H1 (cell line): ENCODE measurements around the gene MYORG. TPM values are rescaled to one million over a fixed set of nuclear protein-coding genes. Genes with fewer than 3 reads are reported as not detected.

Source experiments
- CTCF ChIA-PET: fragments of 300-600 bp; sonication (Branson Sonifier 250); formaldehyde crosslinking; loops from one replicate; lab custom pipeline; 2021; ENCODE audit not compliant: partially characterized antibody; lab: Charles Lee
- POLR2A ChIA-PET: fragments of 300-600 bp; sonication (Branson Sonifier 250); formaldehyde crosslinking; loops from one replicate; lab custom pipeline; 2021; ENCODE audit warnings: inconsistent platforms; ENCODE audit not compliant: partially characterized antibody; lab: Charles Lee
- DNase-seq, 2 experiments: peaks; one replicate each; pipeline versions ENCODE4 v3.0.0 to v3.0.0-alpha.2; 2010 to 2022; ENCODE audit warnings: low spot score in 2 of 2, low read depth in 1 of 2, mixed read lengths in 1 of 2
- FAIRE-seq: peaks from 2 replicates; lab custom pipeline; 2011; peaks lifted over from hg19 to GRCh38; lab: Jason Lieb, UNC
- H2AFZ ChIP-seq: 2 replicates; pipeline ENCODE4 v1.8.1; 2012; ENCODE audit warnings: low read length, inconsistent platforms
- H2AK5ac ChIP-seq: 2 replicates; pipeline ENCODE4 v1.6.1; 2013; ENCODE audit warnings: low read depth, low read length
- H2BK120ac ChIP-seq: replicated peaks from 2 replicates; pipeline ENCODE3; 2013; ENCODE audit warnings: low read depth, low read length, inconsistent platforms
- H2BK12ac ChIP-seq: 2 replicates; pipeline ENCODE4 v1.6.1; 2013; ENCODE audit warnings: low read depth, low read length
- H2BK15ac ChIP-seq: 2 replicates; pipeline ENCODE4 v1.6.1; 2013; ENCODE audit warnings: low read length
- H2BK20ac ChIP-seq: 2 replicates; pipeline ENCODE4 v1.6.1; 2013; ENCODE audit warnings: low read length
- H2BK5ac ChIP-seq: 2 replicates; pipeline ENCODE4 v1.6.1; 2013; ENCODE audit warnings: low read depth, low read length
- H3K14ac ChIP-seq: 2 replicates; pipeline ENCODE4 v1.6.1; 2013; ENCODE audit warnings: inconsistent platforms; ENCODE audit not compliant: insufficient read length
- H3K18ac ChIP-seq: 2 replicates; pipeline ENCODE4 v1.6.1; 2013; ENCODE audit warnings: low read length; ENCODE audit errors: extremely low read depth
- H3K23ac ChIP-seq: 2 replicates; pipeline ENCODE4 v1.6.1; 2013; ENCODE audit warnings: inconsistent platforms; ENCODE audit not compliant: insufficient read length
- H3K23me2 ChIP-seq: 2 replicates; pipeline ENCODE4 v1.6.1; 2013; ENCODE audit warnings: low read depth, low read length
- H3K27ac ChIP-seq: 2 replicates; pipeline ENCODE4 v1.6.1; 2011; ENCODE audit warnings: low read depth, low read length, inconsistent platforms
- H3K27me3 ChIP-seq, 4 experiments: replicated peaks in 1 of 4; 1 replicate in 1 of 4; 2 replicates in 3 of 4; pipeline versions ENCODE4 v1.6.1 to v1.8.1; 2011 to 2013; ENCODE audit warnings: low read length in 3 of 4, mild to moderate bottlenecking in 3 of 4, inconsistent platforms in 2 of 4, mixed read lengths in 2 of 4, moderate library complexity in 1 of 4; ENCODE audit not compliant: control insufficient read depth in 3 of 4, insufficient read depth in 3 of 4; ENCODE audit errors: extremely low read depth in 1 of 4
- H3K36me3 ChIP-seq, 4 experiments: 2 replicates each; pipeline versions ENCODE4 v1.6.1 to v1.8.1; 2011 to 2013; ENCODE audit warnings: mild to moderate bottlenecking in 4 of 4, low read length in 3 of 4, moderate library complexity in 2 of 4, control low read depth in 1 of 4, inconsistent platforms in 1 of 4; ENCODE audit not compliant: insufficient read depth in 4 of 4, control insufficient read depth in 2 of 4
- H3K4ac ChIP-seq: replicated peaks from 2 replicates; pipeline ENCODE3; 2013; ENCODE audit warnings: low read length, low read depth, mixed read lengths, inconsistent platforms; ENCODE audit not compliant: insufficient read length
- H3K4me1 ChIP-seq, 4 experiments: replicated peaks in 1 of 4; 1 replicate in 1 of 4; 2 replicates in 3 of 4; pipeline versions ENCODE4 v1.6.1 to v1.8.1; 2011 to 2013; ENCODE audit warnings: low read length in 3 of 4, inconsistent platforms in 2 of 4, mixed read lengths in 1 of 4; ENCODE audit not compliant: insufficient read depth in 4 of 4, control insufficient read depth in 3 of 4
- H3K4me2 ChIP-seq, 2 experiments: 2 replicates each; pipeline versions ENCODE4 v1.6.1 to v1.8.1; 2011 to 2013; ENCODE audit warnings: low read depth in 2 of 2, low read length in 2 of 2, control low read depth in 1 of 2, inconsistent platforms in 1 of 2, mild to moderate bottlenecking in 1 of 2; ENCODE audit not compliant: insufficient read depth in 1 of 2
- H3K4me3 ChIP-seq, 4 experiments: fragments of 200-600, 300-600 bp in 1 of 4; sonication (generic), shearing (Covaris generic), sonication (Bioruptor Twin) in 1 of 4; 2 replicates each; pipeline versions ENCODE4 v1.5.1 to v1.8.1; 2011 to 2016; ENCODE audit warnings: low read length in 4 of 4, low read depth in 3 of 4, control low read depth in 2 of 4, inconsistent platforms in 2 of 4, mild to moderate bottlenecking in 2 of 4, mixed read lengths in 1 of 4, moderate library complexity in 1 of 4; ENCODE audit not compliant: insufficient read depth in 2 of 4; ENCODE audit errors: extremely low read depth in 1 of 4
- H3K56ac ChIP-seq: replicated peaks from 2 replicates; pipeline ENCODE3; 2013; ENCODE audit warnings: low read depth, mild to moderate bottlenecking, mixed read lengths, low read length, inconsistent platforms; ENCODE audit not compliant: insufficient read length
- H3K79me1 ChIP-seq: 2 replicates; pipeline ENCODE4 v1.6.1; 2013; ENCODE audit warnings: low read depth, low read length, control low read depth
- H3K79me2 ChIP-seq, 2 experiments: 2 replicates each; pipeline versions ENCODE4 v1.6.1 to v1.8.1; 2012 to 2013; ENCODE audit warnings: low read length in 2 of 2, mild to moderate bottlenecking in 2 of 2, inconsistent platforms in 1 of 2; ENCODE audit not compliant: insufficient read depth in 2 of 2, control insufficient read depth in 1 of 2
- H3K9ac ChIP-seq, 4 experiments: replicated peaks in 1 of 4; 1 replicate in 1 of 4; 2 replicates in 3 of 4; pipeline versions ENCODE4 v1.6.1 to v1.8.1; 2011 to 2013; ENCODE audit warnings: low read depth in 3 of 4, low read length in 3 of 4, control low read depth in 2 of 4, mild to moderate bottlenecking in 2 of 4, moderate library complexity in 2 of 4, inconsistent platforms in 1 of 4; ENCODE audit errors: extremely low read depth in 1 of 4
- H3K9me3 ChIP-seq, 2 experiments: 2 replicates each; pipeline versions ENCODE4 v1.6.1 to v1.8.1; 2012 to 2013; ENCODE audit warnings: mild to moderate bottlenecking in 2 of 2, moderate library complexity in 2 of 2, control low read depth in 1 of 2, inconsistent platforms in 1 of 2, low read depth in 1 of 2, low read length in 1 of 2, mixed read lengths in 1 of 2; ENCODE audit not compliant: insufficient read depth in 2 of 2
- H4K20me1 ChIP-seq, 2 experiments: replicated peaks in 1 of 2; 2 replicates each; pipeline versions ENCODE3 to v1.8.1; 2011 to 2013; ENCODE audit warnings: inconsistent platforms in 2 of 2, low read length in 2 of 2, mild to moderate bottlenecking in 1 of 2; ENCODE audit not compliant: insufficient read depth in 2 of 2, control insufficient read depth in 1 of 2
- H4K5ac ChIP-seq: 2 replicates; pipeline ENCODE4 v1.6.1; 2013; ENCODE audit warnings: low read length, low read depth, mixed read lengths, inconsistent platforms; ENCODE audit not compliant: insufficient read length
- H4K8ac ChIP-seq: 2 replicates; pipeline ENCODE4 v1.8.0; 2013; ENCODE audit warnings: mild to moderate bottlenecking, moderate library complexity, low read length, inconsistent platforms; ENCODE audit not compliant: insufficient read depth; ENCODE audit errors: extremely low read depth
- H4K91ac ChIP-seq: replicated peaks from 2 replicates; pipeline ENCODE3; 2013; ENCODE audit warnings: low read length, mixed read lengths, inconsistent platforms; ENCODE audit not compliant: insufficient read length
- CTCF ChIP-seq, 3 experiments: IDR thresholded peaks; 1 replicate in 2 of 3; 2 replicates in 1 of 3; pipeline versions ENCODE4 v1.5.1 to v1.6.1; 2011; ENCODE audit warnings: low read length in 3 of 3, mild to moderate bottlenecking in 3 of 3, inconsistent platforms in 2 of 3, low read depth in 1 of 3, moderate library complexity in 1 of 3; ENCODE audit not compliant: insufficient read depth in 1 of 3; ENCODE audit errors: control extremely low read depth in 1 of 3
- FOSL1 ChIP-seq: IDR thresholded peaks from 2 replicates; pipeline ENCODE4 v1.6.1; 2011; ENCODE audit warnings: mild to moderate bottlenecking, low read depth, low read length, moderate library complexity; ENCODE audit not compliant: insufficient read depth
- MAFK ChIP-seq: IDR thresholded peaks from 2 replicates; pipeline ENCODE4 v1.6.1; 2012; ENCODE audit warnings: low read depth, mild to moderate bottlenecking, improper control_type of control experiment, low read length
- RAD21 ChIP-seq, 2 experiments: IDR thresholded peaks in 1 of 2; conservative IDR thresholded peaks in 1 of 2; 2 replicates each; pipeline ENCODE4 v1.6.1; 2011; ENCODE audit warnings: low read depth in 2 of 2, low read length in 2 of 2, improper control_type of control experiment in 1 of 2, inconsistent platforms in 1 of 2, mild to moderate bottlenecking in 1 of 2, moderate library complexity in 1 of 2
- WGBS, 2 experiments: shearing (Covaris generic) in 1 of 2; methylation state at CpG; one replicate each; pipeline versions ENCODE4 v1.1.6 to v1.1.7; 2013 to 2015; ENCODE audit warnings: low lambda C conversion rate in 2 of 2, mixed read lengths in 2 of 2, inconsistent platforms in 1 of 2, low coverage in 1 of 2, missing lambda C conversion rate in 1 of 2; ENCODE audit not compliant: insufficient replicate concordance in 2 of 2, insufficient coverage in 1 of 2, insufficient read length in 1 of 2; ENCODE audit errors: extremely low coverage in 1 of 2, missing lambda C conversion rate in 1 of 2; 5-methylcytosine and 5-hydroxymethylcytosine counted together
- polyA plus RNA-seq, 7 experiments: library from polyadenylated mRNA; depleted of rRNA in 3 of 7; stranded (reverse) in 5 of 7; unstranded in 2 of 7; fragments of >200 nt in 5 of 7; fragments of 200-250 nt in 2 of 7; gene quantifications; 1 replicate in 5 of 7; 2 replicates in 1 of 7; 4 replicates in 1 of 7; pipeline versions ENCODE4 v1.2.1 to v1.2.3, GENCODE V29; 2011 to 2013; ENCODE audit warnings: missing spikeins in 2 of 7, mixed read lengths in 2 of 7
- total RNA-seq: library from RNA; stranded (reverse); fragmentation: NEBNext Ultra II Directional; extraction: Animal tissue kit (Norgen Biotek cat#: 25700); gene quantifications from 2 replicates; pipeline ENCODE4 v1.2.1, GENCODE V29; 2021

The MYORG gene
- total and polyA plus RNA-seq, 2 of the 8 experiments (the other 6 are each of a cell fraction or from before 2014, with no cell fraction given) = 1.2 to 5.9 TPM

- no peaks in the 10 kb centered on the region for H3K36me3 ChIP-seq
- WGBS, 2 experiments = 75% methylated on average over 7 of the region's 7 CpGs; no CpG with 5 or more reads in 1 of the 2 experiments
- no peak overlapping the region for H2BK5ac ChIP-seq
- H4K20me1 ChIP-seq = peaks cover 0 to 2% of the 10 kb centered on the region in 2 experiments
- no peaks in the 10 kb centered on the region for H3K27me3 ChIP-seq
- H3K4me1 ChIP-seq = peaks cover 2 to 10% (median 9%) of the 10 kb centered on the region in 4 experiments; a peak in 5 of 7 replicates
- H3K4me2 ChIP-seq = no peak overlapping the region
- ChIA-PET CTCF (interaction anchor here (0.6 to 16.6 kb wide), 16 partner anchors 10 to 1438 kb away, joined by 3 to 350 read pairs (median 4); partner anchors contain the start of genes MYORG and RPP25L), POLR2A (interaction anchor here (0.9 to 2.0 kb wide), 4 partner anchors 45 to 259 kb away, joined by 3 to 9 read pairs (median 4); partner anchors contain the start of gene MYORG)
- no peak overlapping the region for H2BK20ac ChIP-seq
- H3K4me3 ChIP-seq = no peak overlapping the region
- H2BK120ac ChIP-seq = no peak overlapping the region
- no peak overlapping the region for H3K4ac ChIP-seq
- H3K18ac ChIP-seq = no peak overlapping the region
- H2AK5ac ChIP-seq = no peak overlapping the region
- FAIRE-seq = no peak
- no peak overlapping the region for H3K9ac ChIP-seq
- peaks cover 3% of the 10 kb centered on the region for H3K23me2 ChIP-seq
- no peak overlapping the region for H4K5ac ChIP-seq
- H4K8ac ChIP-seq = no peak overlapping the region
- DNase-seq = no peak
- no peak overlapping the region for H4K91ac ChIP-seq
- TF ChIP-seq FOSL1 (no peak), MAFK (0 out of 2 replicates have a peak, but pooled peaks have one; percentile 29), CTCF (IDR thresholded peaks at IDR 0.05; ENCODE audit: control extremely low read depth in 1 of 3, insufficient read depth in 1 of 3, low read depth in 1 of 3, low read length in 3 of 3) (peak in 2 of 3 experiments; percentile 41 to 43; a peak in 2 of 4 replicates), RAD21 (IDR thresholded peaks at IDR 0.05 in 1 of 2, conservative IDR thresholded peaks at IDR 0.05 in 1 of 2; ENCODE audit: low read depth in 2 of 2, low read length in 2 of 2) (peak; percentile 70 to 78)
- no peak overlapping the region for H3K14ac ChIP-seq
- no peaks in the 10 kb centered on the region for H3K79me1 ChIP-seq
- H2BK12ac ChIP-seq = no peak overlapping the region
- H2AFZ ChIP-seq = no peak overlapping the region
- peaks cover 0 to 6% of the 10 kb centered on the region in 2 experiments; a peak in 2 of 4 replicates for H3K79me2 ChIP-seq
- H2BK15ac ChIP-seq = no peak overlapping the region
- no peak overlapping the region for H3K56ac ChIP-seq
- no peaks in the 10 kb centered on the region for H3K9me3 ChIP-seq
- H3K27ac ChIP-seq = no peak overlapping the region
- H3K23ac ChIP-seq = no peak overlapping the region
These were observed 44.4 kb downstream of the MYORG start for GRCh38 chr9:34332076-34332964.
